Measurements from ENCODE around the gene IQSEC1.

The IQSEC1 gene

DNA sequence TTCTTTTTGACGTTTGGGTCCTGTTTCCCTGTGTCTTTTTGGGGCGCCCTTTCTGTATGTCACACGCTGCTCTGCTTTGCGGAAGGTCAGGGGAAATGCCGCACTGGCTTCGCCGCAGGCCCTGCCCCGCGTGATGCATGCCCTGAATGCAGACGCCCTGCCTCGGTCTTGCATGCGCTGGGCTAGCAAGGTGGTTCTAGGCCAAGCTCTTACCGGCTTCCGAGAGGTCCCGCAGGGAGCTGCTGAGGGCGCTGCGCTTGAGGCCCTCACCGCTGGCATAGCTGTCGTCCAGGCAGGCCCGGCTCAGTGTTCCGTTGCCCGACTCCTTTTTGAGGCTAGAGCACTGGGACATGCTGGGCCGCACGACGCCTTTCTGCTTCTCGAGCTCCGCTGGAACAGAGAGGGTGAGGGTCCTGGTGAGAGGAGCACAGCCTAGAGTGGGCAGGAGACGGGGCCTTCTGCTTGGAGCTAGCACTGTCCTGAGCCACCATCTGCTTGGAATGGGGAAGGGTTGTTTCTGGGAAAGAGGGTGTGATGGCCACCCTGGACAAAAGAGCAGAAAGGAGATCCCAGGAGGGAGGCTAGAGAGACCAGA is 165.0 kb downstream of the IQSEC1 start:
- DNase-seq (ENCODE audit: low read depth in 3 of 3) = no peak

DNA sequence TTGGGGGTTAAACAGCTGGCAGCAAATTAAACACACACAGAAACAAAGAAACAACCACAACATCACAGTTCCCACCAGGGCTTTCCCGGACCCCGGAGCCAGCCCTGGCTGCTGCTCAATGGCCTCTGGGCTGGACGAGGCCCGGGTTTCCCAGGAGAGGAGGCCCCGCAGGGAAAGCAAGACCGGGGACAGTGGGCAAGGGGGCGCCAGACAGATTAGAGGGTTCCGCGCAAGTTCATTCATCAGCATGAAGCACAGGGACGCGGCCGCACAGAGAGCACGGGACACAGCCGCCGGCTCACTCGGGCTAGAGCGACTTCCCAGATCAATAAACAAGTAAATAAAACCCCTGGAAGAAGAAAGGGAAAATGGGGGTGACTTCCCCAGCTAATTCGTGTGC is 165.5 kb downstream of the IQSEC1 start:
- DNase-seq (ENCODE audit: low read depth in 3 of 3) = no peak

- DNase-seq (ENCODE audit: low read depth in 3 of 3) = no peak
These were observed 165.9 kb downstream of the IQSEC1 start for GRCh38 chr3:12907296-12907695.

DNA sequence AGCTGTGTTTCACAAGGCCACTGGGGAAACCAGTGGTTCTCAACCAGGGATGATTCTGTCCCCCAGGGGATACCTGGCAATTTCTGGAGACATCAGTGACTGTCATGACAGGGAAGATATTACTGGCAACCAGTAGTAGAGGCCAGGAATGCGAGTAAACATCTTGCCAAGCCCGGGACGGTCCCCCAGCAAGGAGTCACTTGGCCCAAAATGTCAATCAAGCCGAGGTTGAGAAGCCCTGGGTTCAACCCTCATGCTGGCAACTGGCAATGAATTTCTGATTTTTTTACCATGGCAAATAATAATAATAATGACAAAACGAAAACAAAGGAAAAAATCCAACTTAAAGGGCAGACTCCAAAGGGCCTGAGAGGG is 166.3 kb downstream of the IQSEC1 start:
- no peak for DNase-seq (ENCODE audit: low read depth in 3 of 3)

DNA sequence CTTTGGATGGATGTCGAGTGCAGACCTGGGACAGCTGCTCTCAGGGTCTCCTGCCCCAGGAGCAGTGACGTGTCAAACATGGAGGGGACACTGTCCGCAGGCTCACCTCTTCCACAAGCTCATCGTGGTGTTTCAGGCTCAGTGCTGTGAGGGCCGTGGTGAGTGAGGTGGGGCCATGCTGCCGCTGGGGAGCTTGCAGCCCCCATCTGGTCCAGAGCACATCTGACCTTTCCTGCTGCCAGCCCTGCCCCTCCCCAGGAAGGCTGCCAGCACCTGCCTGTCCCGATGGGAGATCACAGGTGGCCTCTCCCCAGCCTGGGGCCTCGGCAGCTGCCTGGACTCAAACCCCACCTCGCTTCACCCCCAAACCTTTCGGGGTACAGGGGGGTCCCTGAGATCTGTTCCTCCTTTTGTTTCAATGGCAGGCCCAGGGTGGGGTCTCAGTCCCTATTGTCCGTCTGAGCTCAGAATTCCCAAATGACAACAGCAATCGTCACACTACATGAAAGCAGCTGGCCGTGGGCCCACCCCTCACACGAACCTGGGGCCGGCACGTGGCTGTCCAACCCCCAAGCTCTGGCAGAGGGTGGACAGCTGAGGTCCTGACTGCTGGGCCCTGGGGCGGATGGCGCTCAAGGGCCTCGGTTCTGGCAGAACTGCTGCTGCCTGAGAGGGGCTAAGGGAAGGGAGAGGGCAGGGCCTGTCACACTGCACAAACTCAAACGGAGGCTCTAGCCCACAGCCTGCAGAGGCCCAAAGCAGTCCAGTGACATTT is 166.9 kb downstream of the IQSEC1 start:
- DNase-seq (ENCODE audit: low read depth in 3 of 3) = no peak

- no peak for DNase-seq (ENCODE audit: low read depth in 3 of 3)
These were observed 167.7 kb downstream of the IQSEC1 start for GRCh38 chr3:12905316-12906071.

- DNase-seq (ENCODE audit: low read depth in 3 of 3) = no peak
These were observed 168.3 kb downstream of the IQSEC1 start for GRCh38 chr3:12904951-12905315.

- no peak for DNase-seq (ENCODE audit: low read depth in 3 of 3)
These were observed 169.3 kb downstream of the IQSEC1 start for GRCh38 chr3:12903881-12904280.

GRCh38 chr3:12903000-12903800 is 170.0 kb downstream of the IQSEC1 start:
- DNase-seq (ENCODE audit: low read depth in 3 of 3) = no peak

DNA sequence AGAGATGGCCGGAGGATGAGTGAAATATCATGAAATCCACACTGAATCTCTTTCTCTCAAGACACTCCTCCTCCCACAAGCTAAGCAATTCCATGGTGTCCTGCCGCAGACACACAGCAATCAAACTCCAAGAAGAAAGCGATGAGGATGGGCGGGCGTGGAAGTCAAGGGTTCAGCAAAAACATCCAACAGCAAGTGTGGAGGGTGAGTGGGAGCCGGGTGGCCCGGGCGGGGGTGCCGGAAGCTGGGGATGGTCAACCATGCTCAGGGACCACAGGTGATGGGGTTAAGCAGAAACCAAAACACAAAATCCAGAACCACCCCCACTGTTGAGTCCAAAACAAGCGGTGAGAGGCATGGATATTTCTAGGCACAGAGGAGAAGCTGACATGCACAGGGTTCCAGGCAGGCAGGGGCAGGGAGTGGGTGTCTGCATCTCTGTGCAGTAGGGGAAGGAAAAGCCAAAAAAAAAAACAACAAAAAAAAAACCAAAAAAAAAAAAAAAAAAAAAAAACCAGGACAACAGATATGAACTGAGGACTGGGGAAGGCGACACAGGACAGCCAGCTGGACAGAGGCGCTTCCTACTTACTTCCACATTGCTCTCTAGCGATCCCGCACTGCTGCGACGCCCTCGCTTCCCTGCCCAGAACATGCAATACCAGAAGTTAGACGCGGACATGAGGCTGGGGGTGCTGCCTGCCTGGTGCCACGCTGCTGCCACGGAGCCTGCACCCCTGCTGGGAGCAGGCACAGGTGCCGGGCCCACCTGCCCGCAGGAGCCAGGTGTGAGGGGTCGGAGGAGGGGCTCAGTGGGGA is 170.8 kb downstream of the IQSEC1 start:
- no peak for DNase-seq (ENCODE audit: low read depth in 3 of 3)

DNA sequence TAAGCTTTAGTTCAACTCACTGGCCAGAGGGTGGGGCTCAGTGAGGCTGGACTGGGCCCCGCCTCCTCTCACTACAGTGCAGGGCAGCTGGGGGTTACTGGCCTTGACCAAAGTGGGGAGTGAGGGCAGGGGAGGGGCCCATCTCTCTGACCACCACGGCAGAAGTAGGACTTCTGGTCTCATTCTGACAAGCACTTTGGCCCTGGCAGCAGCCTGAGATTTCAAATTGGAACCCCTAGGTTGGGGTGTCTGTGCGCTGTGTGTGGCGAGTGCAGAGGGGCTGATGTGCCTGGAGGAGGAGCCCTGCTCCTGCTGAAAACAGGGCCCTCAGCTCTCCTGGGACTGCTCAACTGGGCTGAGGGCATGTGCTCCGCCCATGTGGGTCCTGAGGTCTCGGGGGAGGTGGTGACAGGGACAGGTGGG is 171.6 kb downstream of the IQSEC1 start:
- DNase-seq (ENCODE audit: low read depth in 3 of 3) = no peak

GRCh38 chr3:12900885-12901411 is 172.3 kb downstream of the IQSEC1 start:
- DNase-seq (ENCODE audit: low read depth in 3 of 3) = no peak

- no peak for DNase-seq (ENCODE audit: low read depth in 3 of 3)
These were observed 174.1 kb downstream of the IQSEC1 start for GRCh38 chr3:12898965-12899755.

DNA sequence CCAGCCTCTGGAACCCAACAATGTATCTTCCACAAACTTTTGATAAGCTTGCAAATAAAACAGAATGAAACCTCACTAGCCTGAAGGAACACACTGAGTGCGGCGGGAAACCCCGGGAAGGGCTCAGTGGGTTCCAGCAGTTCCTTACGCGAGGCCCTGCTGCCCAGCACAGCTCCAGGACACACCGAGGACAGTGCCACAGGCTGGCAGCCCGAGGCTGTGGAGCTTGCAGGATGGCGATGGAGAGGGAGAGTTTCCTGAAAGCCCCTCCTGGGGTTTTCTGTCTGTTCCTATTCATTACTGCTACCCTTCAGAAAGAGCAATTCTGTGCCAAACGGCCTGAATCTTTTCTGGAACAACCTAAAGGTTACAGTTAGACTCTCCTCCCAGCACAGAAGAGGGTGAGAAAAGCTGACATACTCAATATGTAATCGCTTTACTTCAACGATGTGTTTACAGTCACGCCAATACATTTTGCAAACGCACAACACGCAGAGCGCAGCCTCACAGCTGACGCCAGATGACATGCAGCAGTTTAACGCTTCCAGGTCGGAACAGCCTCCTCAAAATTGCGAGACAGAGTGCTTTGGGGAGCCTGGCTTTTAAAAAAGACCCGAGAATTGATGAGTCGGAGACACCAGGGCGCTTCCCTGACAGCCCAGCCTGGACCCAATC is 174.8 kb downstream of the IQSEC1 start:
- DNase-seq (ENCODE audit: low read depth in 3 of 3) = no peak

DNA sequence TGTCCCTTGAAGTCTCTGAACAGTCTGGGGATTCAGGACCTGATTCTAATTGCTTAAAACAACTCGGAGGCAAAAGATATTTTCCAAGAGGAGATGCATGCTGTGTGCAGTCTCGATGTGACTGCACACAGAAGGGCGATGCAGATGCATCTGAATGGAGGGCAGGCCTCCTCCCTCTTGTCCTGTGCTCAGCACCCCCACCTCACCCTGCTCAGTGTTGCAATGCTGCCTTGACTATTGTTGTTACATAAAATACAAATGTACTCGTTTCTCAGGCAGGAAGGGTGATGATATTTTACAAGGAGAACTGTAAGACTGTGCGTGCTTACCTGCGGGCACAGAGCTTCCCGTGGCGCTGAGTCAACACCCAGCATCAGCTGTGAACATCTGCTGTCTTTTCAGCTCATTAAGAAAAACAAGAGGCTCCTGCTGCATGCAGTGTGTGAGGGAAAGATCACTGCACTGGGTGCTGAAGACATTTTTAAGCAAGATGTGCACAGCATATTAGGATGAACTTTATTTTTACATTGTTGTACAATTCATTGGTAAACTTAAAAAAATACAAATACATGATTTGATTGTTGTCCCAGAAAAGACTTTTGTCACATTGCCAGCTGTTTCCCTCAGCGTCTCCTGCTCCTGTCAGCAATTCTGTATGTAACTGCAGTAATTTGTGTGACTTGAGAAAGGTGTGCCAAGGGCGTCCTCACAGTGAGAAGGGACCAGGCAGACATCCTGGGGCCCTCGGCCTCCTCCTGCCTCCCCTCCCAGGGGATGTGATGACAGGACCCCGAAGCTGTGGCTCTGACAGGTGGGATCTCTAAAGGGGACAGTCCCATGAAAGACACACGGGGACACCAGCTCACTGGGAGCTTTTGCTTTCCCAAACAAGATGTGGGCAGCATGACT is 175.6 kb downstream of the IQSEC1 start:
- DNase-seq (ENCODE audit: low read depth in 3 of 3) = no peak

DNA sequence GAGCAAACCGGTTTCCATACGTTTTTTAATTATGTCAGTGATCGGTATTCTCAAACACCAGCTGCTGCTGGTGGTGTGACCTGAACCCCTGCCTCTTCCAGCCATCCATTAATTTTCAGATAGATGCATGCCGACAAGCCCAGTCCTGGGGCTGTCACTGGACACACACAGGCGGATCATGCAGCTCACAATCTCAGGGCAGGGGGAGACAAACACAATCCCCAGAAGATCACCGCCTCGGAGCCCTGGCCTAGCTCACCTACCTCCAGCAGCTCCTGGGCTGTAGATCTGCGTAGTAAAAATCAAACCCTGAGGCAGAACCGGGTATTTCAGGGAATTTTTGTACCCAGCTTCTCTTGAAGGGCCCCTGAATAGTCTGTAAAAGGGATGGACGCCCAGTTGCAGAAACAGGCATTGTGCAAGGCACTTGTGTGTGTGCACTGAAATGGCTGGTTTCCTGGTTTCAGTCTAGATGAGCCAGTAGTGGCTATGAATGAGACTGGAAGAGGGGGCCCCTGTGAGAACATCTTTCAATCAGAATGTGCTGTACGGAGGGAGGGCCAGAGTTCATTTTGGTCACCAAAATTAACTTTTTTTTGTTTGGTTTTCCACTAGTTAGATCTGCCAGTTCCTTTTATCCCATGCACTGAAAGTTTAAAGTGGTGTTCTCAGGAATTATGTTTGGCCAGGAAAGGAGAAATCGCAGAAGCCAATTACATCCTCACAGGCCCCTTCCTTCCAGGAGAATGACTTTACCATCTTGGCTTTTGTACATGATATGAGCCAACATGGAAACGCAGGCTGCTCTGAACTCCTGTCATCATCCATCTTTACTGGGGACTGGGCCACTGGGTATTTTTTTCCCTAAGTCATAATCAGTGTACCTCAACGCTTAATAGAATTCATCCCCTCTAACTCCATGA is 176.9 kb downstream of the IQSEC1 start:
- no peak for DNase-seq (ENCODE audit: low read depth in 3 of 3)

- DNase-seq (ENCODE audit: low read depth in 3 of 3) = no peak
These were observed 177.7 kb downstream of the IQSEC1 start for GRCh38 chr3:12895391-12896062.
